Calu3 (cell line): ENCODE data around the gene ACADSB. TPM values are rescaled to one million over a fixed set of nuclear protein-coding genes. Genes with fewer than 3 reads are reported as not detected.

Experiments used
- BruUV-seq: library from RNA; stranded (reverse); fragments of 400-500 nt; replicated peaks from 2 replicates; lab custom pipeline; 2021; lab: Mats Ljungman, UMichigan
- CTCF ChIA-PET: fragments of 300-600 bp; sonication (Branson Sonifier 250); formaldehyde crosslinking; loops from one replicate; lab custom pipeline; 2022; ENCODE audit warnings: antibody characterized with exemption; lab: Charles Lee
- DNase-seq: peaks from one replicate; pipeline ENCODE4 v3.0.0; 2022
- H3K27ac Mint-ChIP-seq: one replicate; pipeline ENCODE4 v1.8.0; 2022; ENCODE audit warnings: mixed read lengths; ENCODE audit not compliant: unreplicated experiment
- H3K27me3 Mint-ChIP-seq: one replicate; pipeline ENCODE4 v1.8.0; 2022; ENCODE audit warnings: mixed read lengths; ENCODE audit not compliant: unreplicated experiment
- H3K36me3 Mint-ChIP-seq: one replicate; pipeline ENCODE4 v1.8.0; 2022; ENCODE audit warnings: mild to moderate bottlenecking, moderate library complexity, mixed read lengths; ENCODE audit not compliant: insufficient read depth, unreplicated experiment
- H3K4me1 Mint-ChIP-seq: one replicate; pipeline ENCODE4 v1.8.0; 2022; ENCODE audit warnings: mild to moderate bottlenecking, low read depth, mixed read lengths; ENCODE audit not compliant: unreplicated experiment
- H3K4me3 Mint-ChIP-seq: one replicate; pipeline ENCODE4 v1.8.0; 2022; ENCODE audit warnings: mild to moderate bottlenecking, low read depth, moderate library complexity, mixed read lengths; ENCODE audit not compliant: unreplicated experiment
- H3K9me3 Mint-ChIP-seq: one replicate; pipeline ENCODE4 v1.8.0; 2022; ENCODE audit warnings: low read depth, mixed read lengths; ENCODE audit not compliant: unreplicated experiment
- intact Hi-C: fragments of 100-400 bp; cut with micrococcal nuclease; formaldehyde crosslinking; loops from one replicate; pipeline ENCODE4 v1.10.0; 2022; ENCODE audit not compliant: unreplicated experiment
- total RNA-seq: library from RNA; stranded (reverse); gene quantifications from 2 replicates; pipeline ENCODE4 v1.2.3, GENCODE V29; 2022
- TF ChIP-seq, protein P1 (sequence below): fragments of 200-600 bp; IDR thresholded peaks from one replicate; pipeline ENCODE4 v1.8.0; 2022; ENCODE audit warnings: antibody characterized with exemption; ENCODE audit not compliant: unreplicated experiment

ACADSB gene
- total RNA-seq, 1 experiment from 2014 or later = 11.3 TPM

DNA sequence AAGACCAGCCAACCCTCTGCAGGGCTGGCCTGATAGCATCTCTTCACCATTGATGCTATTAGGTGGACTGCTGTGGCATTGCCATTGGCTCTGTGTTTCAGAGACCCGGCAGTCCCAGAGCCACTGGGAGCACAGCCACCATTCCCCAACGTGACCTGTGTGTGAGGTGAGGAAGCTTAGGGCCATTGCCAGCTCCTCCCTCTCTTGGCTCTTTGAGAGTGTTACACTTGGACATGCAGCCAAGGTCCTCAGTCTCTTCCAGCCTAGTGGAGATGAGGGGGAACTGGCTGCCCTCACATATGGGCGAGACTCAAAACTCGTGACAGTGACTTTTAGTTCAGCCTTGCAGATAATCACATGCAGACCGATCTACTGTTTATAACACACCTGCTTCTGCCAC, 87.6 kb downstream of the ACADSB start:
- H3K4me1 Mint-ChIP-seq = no peaks in the 10 kb centered on the region
- CTCF ChIA-PET = no interaction called here

DNA sequence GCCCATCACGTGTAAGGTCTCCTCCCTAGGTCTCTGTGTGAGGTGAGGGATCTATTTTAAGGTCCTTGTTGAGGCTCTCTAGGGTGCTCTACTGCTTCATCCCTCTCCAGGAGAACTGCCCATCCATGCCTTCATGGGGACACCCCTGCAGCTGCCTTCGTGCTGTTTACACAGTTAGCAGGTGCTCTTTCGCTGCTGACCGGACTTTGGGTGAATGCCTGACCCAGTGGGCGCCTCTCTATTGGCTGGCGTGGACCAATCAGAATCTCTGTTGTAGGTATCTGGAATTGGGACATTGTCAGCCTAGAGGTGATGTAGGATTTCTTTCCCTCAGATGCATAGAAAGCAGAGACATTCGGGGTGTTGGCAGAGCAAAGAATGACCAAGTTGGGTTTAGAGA, 88.2 kb downstream of the ACADSB start:
- Mint-ChIP-seq H3K4me3 (no peak overlapping the region), H3K9me3 (no peaks in the 10 kb centered on the region), H3K27ac (no peak overlapping the region), H3K36me3 (no peaks in the 10 kb centered on the region), H3K27me3 (peaks cover 31% of the 10 kb centered on the region), H3K4me1 (no peaks in the 10 kb centered on the region)
- intact Hi-C loops = no loop called here
- CTCF ChIA-PET = no interaction called here
- TF ChIP-seq, protein P1, sequence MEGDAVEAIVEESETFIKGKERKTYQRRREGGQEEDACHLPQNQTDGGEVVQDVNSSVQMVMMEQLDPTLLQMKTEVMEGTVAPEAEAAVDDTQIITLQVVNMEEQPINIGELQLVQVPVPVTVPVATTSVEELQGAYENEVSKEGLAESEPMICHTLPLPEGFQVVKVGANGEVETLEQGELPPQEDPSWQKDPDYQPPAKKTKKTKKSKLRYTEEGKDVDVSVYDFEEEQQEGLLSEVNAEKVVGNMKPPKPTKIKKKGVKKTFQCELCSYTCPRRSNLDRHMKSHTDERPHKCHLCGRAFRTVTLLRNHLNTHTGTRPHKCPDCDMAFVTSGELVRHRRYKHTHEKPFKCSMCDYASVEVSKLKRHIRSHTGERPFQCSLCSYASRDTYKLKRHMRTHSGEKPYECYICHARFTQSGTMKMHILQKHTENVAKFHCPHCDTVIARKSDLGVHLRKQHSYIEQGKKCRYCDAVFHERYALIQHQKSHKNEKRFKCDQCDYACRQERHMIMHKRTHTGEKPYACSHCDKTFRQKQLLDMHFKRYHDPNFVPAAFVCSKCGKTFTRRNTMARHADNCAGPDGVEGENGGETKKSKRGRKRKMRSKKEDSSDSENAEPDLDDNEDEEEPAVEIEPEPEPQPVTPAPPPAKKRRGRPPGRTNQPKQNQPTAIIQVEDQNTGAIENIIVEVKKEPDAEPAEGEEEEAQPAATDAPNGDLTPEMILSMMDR = no peak
- BruUV-seq = no TSS peak
- no peak for DNase-seq

More for the DNA sequence above, 87.6 kb downstream of the ACADSB start:
- TF ChIP-seq, protein P1 = no peak
- DNase-seq = no peak
- Mint-ChIP-seq H3K27me3 (peaks cover 37% of the 10 kb centered on the region), H3K9me3 (no peaks in the 10 kb centered on the region), H3K27ac (no peak overlapping the region), H3K4me3 (no peak overlapping the region), H3K36me3 (no peaks in the 10 kb centered on the region)
- intact Hi-C loops = no loop called here
- no TSS peak for BruUV-seq

DNA sequence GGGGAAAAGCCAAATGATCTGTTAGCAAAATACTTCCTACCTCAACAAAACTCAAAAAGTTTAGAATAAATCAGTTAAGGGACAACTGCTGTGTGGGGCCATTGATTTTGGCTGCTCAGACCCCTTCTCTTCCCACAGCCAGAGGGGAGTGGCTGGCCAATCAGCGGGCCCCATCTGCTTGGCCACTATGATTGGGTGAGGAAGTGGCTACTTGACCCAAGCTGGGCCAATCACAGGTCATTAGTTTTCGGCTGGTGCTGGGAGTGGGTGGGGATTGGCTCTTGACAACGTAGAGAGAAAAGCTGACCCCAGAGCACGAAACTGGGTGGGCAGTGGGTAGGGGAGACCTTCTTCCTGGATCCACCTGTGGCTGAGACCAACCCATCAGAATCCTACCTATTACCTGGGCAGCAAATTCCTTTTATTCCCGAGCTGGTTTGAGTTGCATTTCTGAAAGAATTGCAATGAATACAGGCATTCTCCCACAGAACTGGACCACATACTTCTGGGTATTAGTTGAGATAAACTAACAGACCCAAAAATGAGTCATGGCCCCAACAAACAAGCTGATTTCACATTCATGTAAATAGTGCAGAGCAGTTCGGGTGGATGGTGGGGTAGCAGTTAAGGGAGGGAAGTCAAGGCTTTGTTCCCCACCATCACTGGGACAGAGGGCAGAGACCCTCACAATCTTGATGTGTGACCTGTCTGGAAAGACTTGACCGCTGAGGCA, 91.4 kb downstream of the ACADSB start:
- DNase-seq = no peak
- intact Hi-C loops = no loop called here
- Mint-ChIP-seq H3K9me3 (no peaks in the 10 kb centered on the region), H3K36me3 (no peaks in the 10 kb centered on the region), H3K4me1 (no peaks in the 10 kb centered on the region), H3K27me3 (no peaks in the 10 kb centered on the region), H3K27ac (no peak overlapping the region), H3K4me3 (no peak overlapping the region)
- TF ChIP-seq, protein P1 = no peak
- no TSS peak for BruUV-seq
- CTCF ChIA-PET = interaction anchor here (0.6 kb wide), 1 partner anchor 13 kb away, joined by 4 read pairs; no protein-coding TSS in a partner anchor

DNA sequence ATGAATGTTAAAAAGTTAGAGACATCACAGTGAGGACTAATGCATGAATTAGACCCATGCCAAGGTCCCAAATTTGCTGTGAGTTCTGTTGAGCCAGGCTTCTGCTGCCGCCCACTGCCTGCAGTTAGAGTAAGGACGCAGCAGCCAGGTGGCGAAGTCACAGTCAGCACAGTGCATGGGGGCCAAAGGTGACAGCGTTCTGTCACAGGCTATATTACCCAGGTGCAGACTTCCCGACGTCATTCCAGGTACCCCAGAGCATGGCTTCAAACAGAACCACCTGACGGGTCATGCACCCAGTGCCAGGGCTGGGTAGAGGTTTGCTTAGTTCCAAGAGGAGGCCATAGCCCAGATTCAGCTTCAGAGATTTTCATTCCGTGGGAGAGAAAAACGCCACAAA, 93.1 kb downstream of the ACADSB start:
- Mint-ChIP-seq H3K4me3 (no peak overlapping the region), H3K27me3 (no peaks in the 10 kb centered on the region), H3K36me3 (no peaks in the 10 kb centered on the region), H3K4me1 (no peaks in the 10 kb centered on the region), H3K27ac (no peak overlapping the region), H3K9me3 (no peaks in the 10 kb centered on the region)
- BruUV-seq = no TSS peak
- intact Hi-C loops = no loop called here
- CTCF ChIA-PET = no interaction called here
- TF ChIP-seq, protein P1 = no peak
- no peak for DNase-seq
